Astrocyte (in vitro differentiated cells and primary cell): ENCODE data around the gene SIK3. TPM values are rescaled to one million over a fixed set of nuclear protein-coding genes. Genes with fewer than 3 reads are reported as not detected.

Experiments used
- DNase-seq: peaks from one replicate; pipeline ENCODE4 v3.0.0-alpha.2; 2010; ENCODE audit warnings: low read depth
- FAIRE-seq: peaks from 2 replicates; lab custom pipeline; 2011; peaks lifted over from hg19 to GRCh38; lab: Jason Lieb, UNC
- H2AFZ ChIP-seq: 2 replicates; pipeline ENCODE4 v1.6.0; 2012; ENCODE audit warnings: low read depth, low read length, inconsistent platforms
- H3K27ac ChIP-seq: 2 replicates; pipeline ENCODE4 v1.5.1; 2011; ENCODE audit warnings: low read depth, low read length, inconsistent platforms
- H3K27me3 ChIP-seq: 2 replicates; pipeline ENCODE4 v1.6.0; 2011; ENCODE audit warnings: low read length, inconsistent platforms; ENCODE audit not compliant: insufficient read depth
- H3K36me3 ChIP-seq: 2 replicates; pipeline ENCODE4 v1.5.1; 2011; ENCODE audit warnings: low read length, inconsistent platforms; ENCODE audit not compliant: insufficient read depth
- H3K4me1 ChIP-seq: 2 replicates; pipeline ENCODE4 v1.5.1; 2011; ENCODE audit warnings: low read length, inconsistent platforms; ENCODE audit not compliant: insufficient read depth
- H3K4me2 ChIP-seq: 2 replicates; pipeline ENCODE4 v1.6.0; 2012; ENCODE audit warnings: low read length, inconsistent platforms
- H3K4me3 ChIP-seq: 2 replicates; pipeline ENCODE4 v1.5.1; 2011; ENCODE audit warnings: low read depth, mild to moderate bottlenecking, low read length, inconsistent platforms; ENCODE audit not compliant: insufficient read depth
- H3K79me2 ChIP-seq: 2 replicates; pipeline ENCODE4 v1.6.0; 2012; ENCODE audit warnings: mild to moderate bottlenecking, low read length, inconsistent platforms; ENCODE audit not compliant: insufficient read depth
- H3K9ac ChIP-seq: 2 replicates; pipeline ENCODE4 v1.6.0; 2012; ENCODE audit warnings: mild to moderate bottlenecking, low read length, inconsistent platforms
- H3K9me3 ChIP-seq: 2 replicates; pipeline ENCODE4 v1.5.1; 2012; ENCODE audit warnings: low read depth, mild to moderate bottlenecking, low read length, inconsistent platforms; ENCODE audit not compliant: insufficient read depth
- H4K20me1 ChIP-seq: 2 replicates; pipeline ENCODE4 v1.6.0; 2012; ENCODE audit warnings: low read length, inconsistent platforms; ENCODE audit not compliant: insufficient read depth
- H3K27ac Mint-ChIP-seq: one replicate; pipeline ENCODE4 v1.8.0; 2021; ENCODE audit warnings: mild to moderate bottlenecking, mixed read lengths; ENCODE audit not compliant: unreplicated experiment
- H3K27me3 Mint-ChIP-seq: one replicate; pipeline ENCODE4 v1.8.0; 2021; ENCODE audit warnings: low read depth, mixed read lengths; ENCODE audit not compliant: unreplicated experiment
- H3K36me3 Mint-ChIP-seq: one replicate; pipeline ENCODE4 v1.8.0; 2021; ENCODE audit warnings: low read depth, mixed read lengths; ENCODE audit not compliant: unreplicated experiment
- H3K4me1 Mint-ChIP-seq: one replicate; pipeline ENCODE4 v1.8.0; 2021; ENCODE audit warnings: low read depth, mixed read lengths; ENCODE audit not compliant: unreplicated experiment
- H3K4me3 Mint-ChIP-seq: one replicate; pipeline ENCODE4 v1.8.0; 2021; ENCODE audit warnings: mild to moderate bottlenecking, moderate library complexity, mixed read lengths; ENCODE audit not compliant: unreplicated experiment
- H3K9me3 Mint-ChIP-seq: one replicate; pipeline ENCODE4 v1.8.0; 2021; ENCODE audit warnings: mild to moderate bottlenecking, mixed read lengths; ENCODE audit not compliant: unreplicated experiment
- EZH2 ChIP-seq: IDR thresholded peaks from 2 replicates; pipeline ENCODE4 v1.6.1; 2012; ENCODE audit warnings: mild to moderate bottlenecking, low read length, inconsistent platforms; ENCODE audit not compliant: insufficient read depth
- total RNA-seq: library from RNA; stranded (reverse); gene quantifications from 2 replicates; pipeline ENCODE4 v1.2.1, GENCODE V29; 2021
- TF ChIP-seq, protein P1 (sequence below): IDR thresholded peaks from 2 replicates; pipeline ENCODE4 v1.5.1; 2011; ENCODE audit warnings: low read depth, mild to moderate bottlenecking, inconsistent platforms, low read length, moderate library complexity; ENCODE audit not compliant: insufficient read depth

SIK3 gene
- total RNA-seq, 1 donor from 2014 or later, result 34.4 TPM

DNA sequence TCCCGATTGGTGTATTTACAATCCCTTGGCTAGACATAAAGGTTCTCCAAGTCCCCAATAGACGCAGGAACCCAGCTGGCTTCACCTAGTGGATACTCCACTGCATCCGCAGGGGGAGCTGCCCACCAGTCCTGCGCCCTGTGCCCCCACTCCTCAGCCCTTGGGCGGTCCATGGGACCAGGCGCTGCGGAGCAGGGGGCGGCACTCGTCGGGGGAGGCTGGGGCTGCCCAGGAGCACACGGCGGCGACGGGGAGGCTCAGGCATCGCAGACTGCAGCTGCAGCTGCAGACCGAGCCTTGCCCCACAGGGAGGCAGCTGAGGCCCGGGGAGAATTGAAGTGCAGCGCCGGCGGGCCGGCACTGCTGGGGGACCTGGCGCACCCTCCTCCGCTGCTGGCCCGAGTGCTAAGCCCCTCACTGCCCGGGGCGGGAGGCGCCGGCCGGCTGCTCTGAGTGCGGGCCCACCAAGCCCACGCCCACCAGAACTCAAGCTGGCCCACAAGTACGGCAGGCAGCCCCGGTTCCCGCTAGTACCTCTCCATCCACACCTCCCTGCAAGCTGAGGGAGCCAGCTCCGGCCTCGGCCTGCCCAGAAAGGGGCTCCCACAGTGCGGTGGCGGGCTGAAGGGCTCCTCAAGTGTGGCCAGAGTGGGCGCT, 12.2 kb upstream of the SIK3 start:
- peaks cover 3% of the 10 kb centered on the region for H3K9me3 Mint-ChIP-seq

DNA sequence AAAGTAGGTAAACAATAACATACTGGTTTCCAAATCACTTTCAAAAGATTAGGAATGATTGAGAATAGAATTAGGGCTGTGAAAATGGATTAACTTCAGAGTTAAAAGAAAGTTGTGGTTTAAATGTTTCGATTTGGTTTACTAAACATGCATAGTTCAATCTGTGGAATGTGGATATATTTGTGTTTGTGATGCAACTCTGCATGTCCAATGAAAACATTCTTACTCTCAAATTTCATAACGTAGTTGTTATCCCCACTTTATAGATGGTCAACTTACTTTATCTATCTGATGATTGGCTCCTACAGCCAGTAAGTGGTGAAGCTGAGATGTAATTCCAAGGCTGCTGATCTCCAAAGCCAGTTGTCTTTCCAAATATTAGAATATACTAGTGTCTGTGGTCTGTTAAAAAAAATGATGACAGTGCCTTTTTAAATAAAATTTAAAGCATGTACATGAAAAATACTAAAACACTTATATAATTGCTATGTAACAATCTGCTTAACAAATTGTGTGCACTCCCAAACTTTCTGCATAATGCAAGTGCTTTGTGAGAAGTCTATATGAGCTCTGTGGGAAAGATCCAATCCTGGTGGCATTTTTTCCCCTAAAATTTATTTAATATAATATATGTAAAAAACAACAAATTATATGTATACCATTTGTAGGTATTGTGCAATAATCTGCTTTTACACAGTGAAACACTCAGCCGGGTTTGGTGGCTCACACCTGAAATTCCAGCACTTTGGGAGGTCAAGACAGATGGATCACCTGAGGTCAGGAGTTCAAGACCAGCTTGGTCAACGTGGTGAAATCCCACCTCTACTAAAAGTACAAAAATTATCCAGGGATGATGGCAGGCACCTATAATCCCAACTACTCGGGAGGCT, 9.7 kb upstream of the SIK3 start:
- Histone ChIP-seq H3K9ac (no peak overlapping the region), H3K4me2 (no peak overlapping the region), H3K27ac (no peak overlapping the region), H2AFZ (no peak overlapping the region), H3K4me1 (no peaks in the 10 kb centered on the region), H3K27me3 (no peaks in the 10 kb centered on the region), H3K4me3 (no peak overlapping the region), H3K9me3 (no peaks in the 10 kb centered on the region), H4K20me1 (no peaks in the 10 kb centered on the region), H3K36me3 (no peaks in the 10 kb centered on the region), H3K79me2 (no peaks in the 10 kb centered on the region)
- TF ChIP-seq, protein P1, sequence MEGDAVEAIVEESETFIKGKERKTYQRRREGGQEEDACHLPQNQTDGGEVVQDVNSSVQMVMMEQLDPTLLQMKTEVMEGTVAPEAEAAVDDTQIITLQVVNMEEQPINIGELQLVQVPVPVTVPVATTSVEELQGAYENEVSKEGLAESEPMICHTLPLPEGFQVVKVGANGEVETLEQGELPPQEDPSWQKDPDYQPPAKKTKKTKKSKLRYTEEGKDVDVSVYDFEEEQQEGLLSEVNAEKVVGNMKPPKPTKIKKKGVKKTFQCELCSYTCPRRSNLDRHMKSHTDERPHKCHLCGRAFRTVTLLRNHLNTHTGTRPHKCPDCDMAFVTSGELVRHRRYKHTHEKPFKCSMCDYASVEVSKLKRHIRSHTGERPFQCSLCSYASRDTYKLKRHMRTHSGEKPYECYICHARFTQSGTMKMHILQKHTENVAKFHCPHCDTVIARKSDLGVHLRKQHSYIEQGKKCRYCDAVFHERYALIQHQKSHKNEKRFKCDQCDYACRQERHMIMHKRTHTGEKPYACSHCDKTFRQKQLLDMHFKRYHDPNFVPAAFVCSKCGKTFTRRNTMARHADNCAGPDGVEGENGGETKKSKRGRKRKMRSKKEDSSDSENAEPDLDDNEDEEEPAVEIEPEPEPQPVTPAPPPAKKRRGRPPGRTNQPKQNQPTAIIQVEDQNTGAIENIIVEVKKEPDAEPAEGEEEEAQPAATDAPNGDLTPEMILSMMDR, result no peak
- TF ChIP-seq EZH2, result no peak
- no peak overlapping the region for H3K4me3 Mint-ChIP-seq
- H3K9me3 Mint-ChIP-seq, result peaks cover 3% of the 10 kb centered on the region
- H3K27ac Mint-ChIP-seq, result no peak overlapping the region
- H3K27me3 Mint-ChIP-seq, result no peaks in the 10 kb centered on the region
- FAIRE-seq (no peak), DNase-seq (no peak)
- no peaks in the 10 kb centered on the region for H3K4me1 Mint-ChIP-seq
- no peaks in the 10 kb centered on the region for H3K36me3 Mint-ChIP-seq

More for the DNA sequence above, 12.2 kb upstream of the SIK3 start:
- Histone ChIP-seq H2AFZ (no peak overlapping the region), H3K27me3 (no peaks in the 10 kb centered on the region), H3K79me2 (no peaks in the 10 kb centered on the region), H3K36me3 (no peaks in the 10 kb centered on the region), H4K20me1 (no peaks in the 10 kb centered on the region), H3K4me1 (no peaks in the 10 kb centered on the region), H3K4me2 (no peak overlapping the region), H3K4me3 (no peak overlapping the region), H3K27ac (no peak overlapping the region), H3K9ac (no peak overlapping the region), H3K9me3 (no peaks in the 10 kb centered on the region)
- FAIRE-seq (no peak), DNase-seq (no peak)
- Mint-ChIP-seq H3K4me3 (no peak overlapping the region), H3K27ac (no peak overlapping the region), H3K36me3 (no peaks in the 10 kb centered on the region), H3K4me1 (no peaks in the 10 kb centered on the region), H3K27me3 (no peaks in the 10 kb centered on the region)
- no peak for TF ChIP-seq EZH2
- TF ChIP-seq, protein P1, result no peak
